ENCODE measurements around the gene DNAI4. TPM values are rescaled to one million over a fixed set of nuclear protein-coding genes. Genes with fewer than 3 reads are reported as not detected.

Gene DNAI4
- total and polyA plus RNA-seq, 9 of the 15 experiments (the other 6 are each of a cell fraction or from before 2014, with no cell fraction given): 0.57 to 4.8 (median 2.6) TPM; not detected in 1

GRCh38 chr1:66929999-66930822 lies 5.6 kb upstream of the DNAI4 start (continued):
- TF ChIP-seq NR2C2 (CRISPR knock-in tag; IDR thresholded peaks at IDR 0.05) (no peak), NR2C2 (tag; IDR thresholded peaks at IDR 0.05) (peak; percentile 97), UBTF (IDR thresholded peaks at IDR 0.05; ENCODE audit: borderline replicate concordance in 1 of 2, low read depth in 2 of 2, low read length in 2 of 2) (peak; percentile 4 to 69; a peak in 3 of 4 replicates), RAD21 (CRISPR knock-in tag; conservative IDR thresholded peaks at IDR 0.05 in 1 of 2, IDR thresholded peaks at IDR 0.05 in 1 of 2) (no peak), ERF (CRISPR knock-in tag; IDR thresholded peaks at IDR 0.05) (peak; percentile 71; the same call in 1 of the 2 replicates), ZBED1 (IDR thresholded peaks at IDR 0.05) (no peak), TEAD2 (tag; IDR thresholded peaks at IDR 0.05) (no peak), GTF2A2 (tag; IDR thresholded peaks at IDR 0.05) (no peak), PML (IDR thresholded peaks at IDR 0.05; ENCODE audit: low read length) (peak; percentile 33; the same call in 1 of the 2 replicates), ZFX (CRISPR knock-in tag; IDR thresholded peaks at IDR 0.05) (peak; percentile 63), TSC22D4 (tag; IDR thresholded peaks at IDR 0.05) (no peak), ELF2 (CRISPR knock-in tag; IDR thresholded peaks at IDR 0.05) (peak; percentile 66; the same call in 1 of the 2 replicates), FIP1L1 (IDR thresholded peaks at IDR 0.05; ENCODE audit: low read depth, low read length, poor library complexity, severe bottlenecking) (no peak), HNRNPUL1 (IDR thresholded peaks at IDR 0.05; ENCODE audit: low read length) (no peak), KDM2B (CRISPR knock-in tag; IDR thresholded peaks at IDR 0.05) (no peak), SMARCB1 (IDR thresholded peaks at IDR 0.05; ENCODE audit: insufficient read length, low read depth) (no peak), VEZF1 (CRISPR knock-in tag; IDR thresholded peaks at IDR 0.05) (peak; percentile 90), E2F1 (CRISPR knock-in tag; IDR thresholded peaks at IDR 0.05) (no peak), KDM1A (IDR thresholded peaks at IDR 0.05) (peak in 1 of 2 experiments; percentile 67; a peak in 2 of 4 replicates), HIVEP1 (CRISPR knock-in tag; IDR thresholded peaks at IDR 0.05) (no peak; the same call in 1 of the 2 replicates)
- TF ChIP-seq, protein P1, sequence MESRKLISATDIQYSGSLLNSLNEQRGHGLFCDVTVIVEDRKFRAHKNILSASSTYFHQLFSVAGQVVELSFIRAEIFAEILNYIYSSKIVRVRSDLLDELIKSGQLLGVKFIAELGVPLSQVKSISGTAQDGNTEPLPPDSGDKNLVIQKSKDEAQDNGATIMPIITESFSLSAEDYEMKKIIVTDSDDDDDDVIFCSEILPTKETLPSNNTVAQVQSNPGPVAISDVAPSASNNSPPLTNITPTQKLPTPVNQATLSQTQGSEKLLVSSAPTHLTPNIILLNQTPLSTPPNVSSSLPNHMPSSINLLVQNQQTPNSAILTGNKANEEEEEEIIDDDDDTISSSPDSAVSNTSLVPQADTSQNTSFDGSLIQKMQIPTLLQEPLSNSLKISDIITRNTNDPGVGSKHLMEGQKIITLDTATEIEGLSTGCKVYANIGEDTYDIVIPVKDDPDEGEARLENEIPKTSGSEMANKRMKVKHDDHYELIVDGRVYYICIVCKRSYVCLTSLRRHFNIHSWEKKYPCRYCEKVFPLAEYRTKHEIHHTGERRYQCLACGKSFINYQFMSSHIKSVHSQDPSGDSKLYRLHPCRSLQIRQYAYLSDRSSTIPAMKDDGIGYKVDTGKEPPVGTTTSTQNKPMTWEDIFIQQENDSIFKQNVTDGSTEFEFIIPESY (CRISPR knock-in tag; IDR thresholded peaks at IDR 0.05): no peak
